GM12873 (cell line): ENCODE data around the gene DNAH8.

ENCODE experiments used
- TF ChIP-seq, protein P1 (sequence below): IDR thresholded peaks from 2 replicates; pipeline ENCODE4 v1.5.1; 2012; ENCODE audit warnings: low read depth, mild to moderate bottlenecking, moderate library complexity, low read length, control low read depth; ENCODE audit not compliant: insufficient read depth; ENCODE audit errors: missing control alignments

The DNAH8 gene

DNA sequence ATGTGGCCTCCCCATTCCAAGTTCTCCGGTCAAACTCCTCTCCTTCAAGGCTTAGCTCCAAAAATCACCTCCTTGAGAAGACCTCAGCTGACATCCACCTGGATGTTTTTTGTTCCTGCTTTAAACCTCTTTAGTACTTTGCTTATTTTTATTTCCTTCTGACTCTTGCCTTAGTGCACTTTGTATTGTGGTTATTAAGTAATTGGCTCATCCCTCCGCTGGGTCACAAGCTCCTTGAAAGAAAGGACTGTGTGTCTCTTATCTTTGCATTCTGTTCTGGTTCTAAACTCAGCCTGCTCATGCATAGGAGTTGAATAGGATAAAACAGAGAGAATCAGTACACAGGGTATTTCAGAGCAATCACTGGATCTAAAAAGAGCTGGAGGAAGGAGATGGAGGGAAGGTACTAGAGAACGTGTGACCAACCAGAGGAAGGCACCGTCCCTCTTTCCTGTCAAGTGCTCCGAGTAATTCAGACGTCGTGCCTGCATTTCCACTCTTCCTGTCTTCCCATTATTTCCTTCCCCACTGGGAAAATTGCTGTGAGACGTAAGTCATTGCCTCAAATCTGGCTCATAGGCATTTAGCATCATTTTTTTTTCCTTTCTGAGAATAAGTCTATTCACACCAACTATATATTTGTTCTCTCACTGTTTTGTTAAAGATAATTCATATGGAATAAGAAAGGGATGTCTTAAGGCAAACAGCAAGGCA, 273.8 kb downstream of the DNAH8 start:
- TF ChIP-seq, protein P1, sequence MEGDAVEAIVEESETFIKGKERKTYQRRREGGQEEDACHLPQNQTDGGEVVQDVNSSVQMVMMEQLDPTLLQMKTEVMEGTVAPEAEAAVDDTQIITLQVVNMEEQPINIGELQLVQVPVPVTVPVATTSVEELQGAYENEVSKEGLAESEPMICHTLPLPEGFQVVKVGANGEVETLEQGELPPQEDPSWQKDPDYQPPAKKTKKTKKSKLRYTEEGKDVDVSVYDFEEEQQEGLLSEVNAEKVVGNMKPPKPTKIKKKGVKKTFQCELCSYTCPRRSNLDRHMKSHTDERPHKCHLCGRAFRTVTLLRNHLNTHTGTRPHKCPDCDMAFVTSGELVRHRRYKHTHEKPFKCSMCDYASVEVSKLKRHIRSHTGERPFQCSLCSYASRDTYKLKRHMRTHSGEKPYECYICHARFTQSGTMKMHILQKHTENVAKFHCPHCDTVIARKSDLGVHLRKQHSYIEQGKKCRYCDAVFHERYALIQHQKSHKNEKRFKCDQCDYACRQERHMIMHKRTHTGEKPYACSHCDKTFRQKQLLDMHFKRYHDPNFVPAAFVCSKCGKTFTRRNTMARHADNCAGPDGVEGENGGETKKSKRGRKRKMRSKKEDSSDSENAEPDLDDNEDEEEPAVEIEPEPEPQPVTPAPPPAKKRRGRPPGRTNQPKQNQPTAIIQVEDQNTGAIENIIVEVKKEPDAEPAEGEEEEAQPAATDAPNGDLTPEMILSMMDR: no peak

DNA sequence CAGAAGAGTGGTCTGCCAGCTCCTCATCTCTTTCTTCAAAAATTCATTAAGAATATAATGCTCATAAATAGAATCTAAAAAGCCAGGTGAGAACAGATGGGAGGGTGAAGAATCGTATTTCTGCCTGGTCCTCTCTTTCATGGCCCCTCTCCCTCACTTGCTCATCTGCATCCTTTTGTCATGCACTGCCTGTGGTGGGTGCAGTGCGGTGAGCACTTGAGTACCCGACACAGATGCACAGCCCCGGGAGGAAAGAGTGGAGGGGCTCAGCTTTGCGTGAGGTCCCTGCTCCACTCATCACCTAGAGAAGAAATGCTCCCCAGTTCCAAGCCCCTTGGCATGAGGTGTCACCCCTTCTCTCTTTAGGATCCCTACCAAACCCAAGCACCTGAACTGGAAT, 275.4 kb downstream of the DNAH8 start:
- TF ChIP-seq, protein P1: no peak

DNA sequence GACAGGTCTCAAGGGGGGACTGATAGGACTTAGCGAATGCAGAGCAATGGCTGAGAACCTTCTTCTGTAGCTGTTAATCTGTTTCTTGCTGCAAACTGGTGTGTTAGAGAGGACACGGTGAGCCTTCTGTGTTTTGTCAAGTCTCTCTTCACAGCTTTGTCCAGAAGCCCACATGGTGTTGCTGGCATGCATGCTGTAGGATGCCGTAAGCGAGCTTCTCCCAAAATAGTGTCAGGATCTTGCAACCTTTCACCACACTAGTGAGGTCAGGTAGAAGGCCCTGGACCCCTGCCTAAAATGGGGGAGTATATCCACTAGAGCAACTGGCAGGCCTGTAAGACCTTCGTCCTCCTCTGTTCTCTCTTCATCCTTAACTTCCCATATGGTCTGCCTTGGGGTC, 281.6 kb downstream of the DNAH8 start:
- TF ChIP-seq, protein P1: no peak

DNA sequence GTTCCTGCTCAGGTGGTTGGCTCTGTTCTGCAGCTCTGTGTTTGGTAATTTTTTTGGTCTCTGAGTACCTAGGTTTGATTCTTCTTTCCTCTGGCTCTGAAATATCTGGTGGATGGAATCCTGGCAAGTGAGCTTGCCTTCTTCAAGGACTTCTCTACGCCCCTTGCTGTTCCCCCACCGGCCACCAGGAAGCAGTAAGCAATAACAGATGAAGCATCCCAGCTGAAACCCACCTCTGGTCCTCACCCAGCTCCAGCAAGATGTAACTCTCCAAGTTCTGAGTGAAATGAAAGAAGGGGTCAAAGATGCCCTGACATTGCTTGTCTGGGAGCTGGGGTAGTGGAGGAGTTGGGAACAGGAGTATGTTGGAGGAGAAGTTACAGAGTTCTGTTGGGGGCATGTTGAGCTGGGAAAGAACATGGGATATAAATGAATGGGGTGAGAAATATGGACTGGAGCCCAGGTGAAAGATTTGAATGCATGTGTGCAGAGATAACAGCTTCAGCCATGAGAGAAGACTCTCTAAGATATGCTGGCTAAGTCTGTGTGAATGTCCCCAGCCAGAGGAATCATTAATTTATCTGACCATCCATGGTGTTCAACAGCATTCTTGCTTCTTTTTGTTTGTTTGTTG, 282.1 kb downstream of the DNAH8 start:
- TF ChIP-seq, protein P1: peak; percentile 78

DNA sequence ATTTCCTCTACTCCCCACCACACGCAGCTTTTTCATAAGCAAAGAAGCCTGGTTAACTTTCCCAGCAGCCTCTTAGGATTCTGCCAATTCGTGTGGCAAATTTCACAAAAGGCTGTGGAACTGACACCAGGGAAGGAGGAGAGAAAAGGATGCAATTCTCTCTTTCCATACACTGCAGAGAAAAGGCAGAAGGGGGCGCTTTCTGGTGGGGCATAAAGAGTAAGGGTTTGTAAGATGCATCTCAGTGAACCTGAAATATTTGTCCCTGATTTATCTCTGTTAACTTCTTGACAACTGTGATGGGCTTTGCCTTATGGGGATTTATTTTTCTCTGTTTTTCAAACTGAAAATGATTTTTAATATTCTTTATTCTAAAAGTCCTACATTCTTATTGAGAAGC, 288.0 kb downstream of the DNAH8 start:
- TF ChIP-seq, protein P1: peak; percentile 47

DNA sequence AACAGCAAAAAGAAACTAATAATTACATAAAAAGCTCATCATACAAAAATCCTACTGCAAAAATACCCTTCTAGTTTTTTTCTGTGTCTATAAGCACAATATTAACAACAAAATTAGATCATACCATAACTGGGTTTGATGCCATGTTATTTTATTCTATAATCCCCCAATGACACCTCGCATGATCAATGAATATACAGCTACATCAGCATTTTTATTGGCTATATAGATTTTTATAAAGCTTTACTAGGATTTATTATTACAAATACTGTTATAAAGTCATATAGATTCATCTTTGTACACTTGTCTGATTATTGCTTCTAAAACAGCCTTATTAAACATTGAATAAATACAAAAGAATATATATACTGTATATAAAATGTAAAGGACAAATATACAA, 288.4 kb downstream of the DNAH8 start:
- TF ChIP-seq, protein P1: no peak

DNA sequence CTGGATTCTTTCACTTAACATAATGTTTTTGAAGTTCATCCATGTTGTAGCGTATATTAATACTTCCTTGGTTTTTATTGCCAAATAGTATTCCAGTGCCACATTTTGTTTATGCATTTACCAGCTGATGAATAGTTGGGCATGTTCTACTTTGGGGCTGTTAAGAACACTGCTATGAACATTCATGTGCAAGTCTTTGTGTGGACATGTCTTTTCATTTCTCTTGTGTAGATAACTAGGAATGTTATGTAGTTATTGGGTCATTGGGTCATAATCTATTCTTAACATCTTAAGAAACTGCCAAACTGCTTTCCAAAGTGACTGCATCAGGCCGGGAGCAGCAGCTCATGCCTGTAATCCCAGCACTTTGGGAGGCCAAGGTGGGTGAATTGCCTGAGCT, 289.7 kb downstream of the DNAH8 start:
- TF ChIP-seq, protein P1: no peak
